Astrocyte (in vitro differentiated cells and primary cell): ENCODE data around the gene GNAI3.

Experiments
- EZH2 ChIP-seq: IDR thresholded peaks from 2 replicates; pipeline ENCODE4 v1.6.1; 2012; ENCODE audit warnings: mild to moderate bottlenecking, low read length, inconsistent platforms; ENCODE audit not compliant: insufficient read depth
- TF ChIP-seq, protein P1 (sequence below): IDR thresholded peaks from 2 replicates; pipeline ENCODE4 v1.5.1; 2011; ENCODE audit warnings: low read depth, mild to moderate bottlenecking, inconsistent platforms, low read length, moderate library complexity; ENCODE audit not compliant: insufficient read depth

DNA sequence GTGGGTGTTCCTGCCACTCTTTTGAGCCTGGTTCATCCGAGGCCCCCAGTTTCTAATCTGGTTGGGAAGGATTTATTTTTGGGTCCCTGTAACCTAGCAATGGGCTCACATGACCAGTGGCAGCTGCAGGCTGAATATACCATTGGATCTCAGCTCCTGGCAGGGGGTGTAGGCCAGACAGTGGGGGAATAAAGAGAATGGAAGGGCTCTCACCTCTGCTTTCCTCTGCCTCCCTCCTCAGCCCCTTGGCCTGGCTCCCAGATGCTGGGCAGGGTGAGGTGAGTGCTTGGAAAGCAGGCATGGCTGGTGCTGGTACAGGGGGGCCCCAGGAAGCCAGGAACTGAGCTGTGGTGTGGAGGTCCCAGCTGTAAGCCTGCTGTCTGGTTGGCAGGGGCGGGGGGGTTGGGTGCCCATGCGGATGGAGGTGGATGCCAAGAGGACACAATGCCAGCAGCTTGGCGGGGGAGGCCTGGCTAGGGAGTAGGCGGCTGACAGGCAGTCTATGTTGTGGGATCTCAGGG lies 12.4 kb upstream of the GNAI3 start:
- TF ChIP-seq, protein P1, sequence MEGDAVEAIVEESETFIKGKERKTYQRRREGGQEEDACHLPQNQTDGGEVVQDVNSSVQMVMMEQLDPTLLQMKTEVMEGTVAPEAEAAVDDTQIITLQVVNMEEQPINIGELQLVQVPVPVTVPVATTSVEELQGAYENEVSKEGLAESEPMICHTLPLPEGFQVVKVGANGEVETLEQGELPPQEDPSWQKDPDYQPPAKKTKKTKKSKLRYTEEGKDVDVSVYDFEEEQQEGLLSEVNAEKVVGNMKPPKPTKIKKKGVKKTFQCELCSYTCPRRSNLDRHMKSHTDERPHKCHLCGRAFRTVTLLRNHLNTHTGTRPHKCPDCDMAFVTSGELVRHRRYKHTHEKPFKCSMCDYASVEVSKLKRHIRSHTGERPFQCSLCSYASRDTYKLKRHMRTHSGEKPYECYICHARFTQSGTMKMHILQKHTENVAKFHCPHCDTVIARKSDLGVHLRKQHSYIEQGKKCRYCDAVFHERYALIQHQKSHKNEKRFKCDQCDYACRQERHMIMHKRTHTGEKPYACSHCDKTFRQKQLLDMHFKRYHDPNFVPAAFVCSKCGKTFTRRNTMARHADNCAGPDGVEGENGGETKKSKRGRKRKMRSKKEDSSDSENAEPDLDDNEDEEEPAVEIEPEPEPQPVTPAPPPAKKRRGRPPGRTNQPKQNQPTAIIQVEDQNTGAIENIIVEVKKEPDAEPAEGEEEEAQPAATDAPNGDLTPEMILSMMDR, result no peak
- no peak for TF ChIP-seq EZH2
